GM15510 (cell line): ENCODE data around the gene CNPPD1.

Source experiments
- POLR2A ChIP-seq: IDR thresholded peaks from 3 replicates; pipeline ENCODE4 v1.6.1; 2011; ENCODE audit warnings: borderline replicate concordance; ENCODE audit not compliant: insufficient read length; ENCODE audit errors: extremely low read depth

The CNPPD1 gene

DNA sequence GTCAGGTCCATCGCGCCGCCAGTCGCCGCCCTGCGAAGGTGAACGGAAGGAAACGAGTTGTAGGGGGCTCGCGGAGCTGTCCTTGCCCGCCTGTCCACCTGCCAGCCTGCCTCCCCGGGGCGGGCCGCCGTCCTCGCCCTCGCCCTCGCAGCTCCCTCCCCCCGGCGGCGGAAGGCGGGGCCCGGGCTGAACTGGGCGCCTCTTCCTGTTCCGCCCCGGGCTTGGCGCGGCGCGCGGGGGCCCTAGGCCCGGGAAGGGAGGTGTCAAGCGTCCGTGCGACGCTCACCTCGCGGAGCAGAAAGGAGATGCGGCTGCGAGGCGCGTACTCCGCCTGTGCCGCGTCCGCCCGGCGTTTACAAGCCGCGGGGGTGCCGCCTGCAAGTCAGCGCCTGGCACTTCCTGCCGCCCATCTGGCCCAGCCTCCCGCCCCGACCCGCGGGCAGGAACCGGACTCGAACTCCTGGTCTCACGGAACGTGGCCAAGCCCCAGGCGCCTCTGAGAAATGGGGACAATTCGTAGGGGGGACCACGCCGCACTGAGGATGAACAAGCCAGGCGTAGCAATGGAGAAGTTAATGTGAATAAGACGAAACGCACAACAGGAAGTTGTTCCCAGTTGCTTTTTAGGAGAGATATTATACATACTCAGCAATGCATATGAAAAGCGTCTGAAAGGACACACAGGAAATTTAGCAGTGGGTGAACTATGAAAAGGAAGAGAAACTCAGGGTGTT lies at the start of gene CNPPD1:
TSS of gene CNPPD1 (minus strand) at position 108 of the 734 bp plus-strand sequence. CDS start at position 11, 97 bp downstream.
- TF ChIP-seq POLR2A: peak; percentile 87

DNA sequence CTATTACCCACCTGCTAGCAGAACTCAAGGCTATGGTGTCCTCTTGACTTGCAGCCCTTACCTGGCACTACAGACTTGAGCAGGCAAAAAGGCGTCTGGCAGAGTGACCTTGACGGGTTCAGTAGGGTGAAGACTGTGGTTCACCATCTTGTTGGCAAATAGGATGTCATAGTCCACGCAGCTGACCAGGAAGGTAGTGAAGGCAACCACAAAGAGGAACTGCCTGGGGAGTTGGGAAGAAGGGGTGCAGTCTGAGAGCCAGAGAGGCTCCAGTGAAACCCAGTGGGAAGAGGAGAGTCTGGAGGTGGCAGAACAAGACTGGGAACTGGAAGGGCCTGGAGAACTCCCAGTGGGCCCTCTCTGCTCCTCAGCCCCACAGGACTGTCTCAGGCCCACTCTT lies 48.6 kb upstream of the CNPPD1 start:
- TF ChIP-seq POLR2A: no peak

DNA sequence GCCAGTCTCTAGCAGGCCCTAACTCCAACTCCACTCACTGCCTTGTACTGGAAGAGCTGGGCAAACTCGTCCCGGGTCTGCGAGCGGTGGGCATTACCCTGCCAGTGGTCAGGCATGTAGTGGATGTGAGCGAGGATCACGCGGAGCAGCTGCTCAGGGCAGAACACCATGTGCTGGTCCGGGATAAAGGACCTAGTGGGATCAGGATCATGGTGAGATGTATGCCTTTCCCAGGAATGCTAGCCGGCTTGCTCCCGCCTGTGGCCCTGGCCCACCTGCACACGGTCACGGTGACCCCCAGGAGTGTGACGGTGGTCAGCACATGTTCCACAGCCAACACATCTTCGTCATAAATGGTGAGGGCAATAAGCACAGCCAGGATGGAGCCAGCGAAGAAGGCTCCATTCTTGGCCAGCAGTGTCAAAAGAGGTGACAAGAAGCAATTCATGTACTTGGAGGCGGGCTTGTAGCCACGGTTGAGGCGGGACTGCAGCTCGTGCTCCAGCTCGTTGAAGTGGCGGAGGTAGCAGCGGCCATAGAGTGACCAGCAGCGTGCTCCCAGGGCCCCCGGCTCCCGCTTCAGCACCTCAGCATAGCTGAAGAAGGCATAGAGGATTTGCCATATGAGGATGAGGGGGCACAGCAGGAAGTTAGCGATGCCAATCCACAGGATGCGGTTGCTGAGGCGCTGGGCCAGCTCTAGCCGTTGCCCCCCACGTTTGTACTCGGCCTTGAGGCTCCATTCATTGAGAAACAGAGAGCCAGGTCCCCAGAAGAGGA lies 47.3 kb upstream of the CNPPD1 start:
- TF ChIP-seq POLR2A: no peak

DNA sequence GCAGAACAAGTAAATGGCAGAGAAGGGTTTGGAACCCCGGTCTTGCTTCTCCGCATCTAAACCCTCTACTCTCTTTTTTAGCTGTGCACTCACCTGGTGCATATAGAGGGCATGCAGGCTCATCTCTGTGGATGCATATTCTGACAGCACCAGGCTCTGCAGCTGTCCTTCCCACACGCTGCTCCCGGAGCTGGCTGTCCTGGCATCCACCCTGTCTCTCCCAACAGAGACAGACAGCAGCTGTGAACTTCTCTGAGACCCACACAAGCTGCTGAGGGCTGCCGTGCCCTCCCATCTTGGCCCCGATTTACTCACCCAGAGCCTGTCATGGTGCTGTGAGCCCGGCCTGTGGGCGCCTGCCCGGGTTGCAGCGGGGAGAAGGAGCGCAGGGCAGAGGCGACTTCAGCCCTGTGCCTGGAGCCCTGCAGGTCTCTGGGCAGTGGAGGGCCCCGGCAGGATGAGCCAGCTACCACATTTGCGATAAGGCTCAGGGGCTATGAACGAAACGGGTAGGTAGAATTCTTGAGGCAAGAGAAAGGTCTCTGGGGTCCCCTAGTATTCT lies 45.3 kb upstream of the CNPPD1 start:
- TF ChIP-seq POLR2A: no peak

DNA sequence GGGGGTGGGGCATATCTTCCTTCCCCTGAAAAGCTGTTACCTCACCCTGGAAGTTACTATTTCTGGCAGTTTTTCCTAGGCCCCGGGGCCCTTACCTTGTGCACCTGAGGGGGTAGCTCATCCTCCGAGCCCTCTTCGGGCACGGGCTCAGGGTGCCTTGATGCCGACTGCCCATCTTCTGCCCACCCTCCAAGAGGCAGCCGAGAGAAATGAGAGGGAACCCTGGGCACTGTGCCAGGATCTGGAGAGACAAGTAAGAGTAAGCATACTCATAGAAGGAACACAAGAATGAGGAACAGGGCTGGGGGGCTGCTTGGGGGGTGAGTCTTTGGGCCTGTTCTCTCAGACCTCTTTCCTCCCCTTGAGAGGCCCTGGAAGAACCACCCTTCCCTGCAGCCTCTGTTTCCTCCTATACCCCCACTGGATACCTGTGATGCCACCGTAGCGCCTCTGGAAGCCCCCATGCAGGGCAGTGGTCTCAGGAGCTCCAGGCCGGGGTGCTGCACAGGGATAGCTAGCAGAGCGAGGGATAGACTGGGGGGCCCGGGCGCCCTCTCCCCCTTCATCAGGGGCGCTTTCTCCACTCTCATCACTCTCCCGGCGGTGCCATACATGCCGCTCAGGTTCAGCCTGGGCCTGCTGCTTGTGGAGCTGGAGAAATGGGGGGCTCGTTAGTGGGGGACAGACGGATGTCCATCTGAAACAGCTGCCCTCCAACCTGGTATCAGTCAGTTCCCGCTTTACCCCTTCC lies 44.1 kb upstream of the CNPPD1 start:
- TF ChIP-seq POLR2A: no peak

DNA sequence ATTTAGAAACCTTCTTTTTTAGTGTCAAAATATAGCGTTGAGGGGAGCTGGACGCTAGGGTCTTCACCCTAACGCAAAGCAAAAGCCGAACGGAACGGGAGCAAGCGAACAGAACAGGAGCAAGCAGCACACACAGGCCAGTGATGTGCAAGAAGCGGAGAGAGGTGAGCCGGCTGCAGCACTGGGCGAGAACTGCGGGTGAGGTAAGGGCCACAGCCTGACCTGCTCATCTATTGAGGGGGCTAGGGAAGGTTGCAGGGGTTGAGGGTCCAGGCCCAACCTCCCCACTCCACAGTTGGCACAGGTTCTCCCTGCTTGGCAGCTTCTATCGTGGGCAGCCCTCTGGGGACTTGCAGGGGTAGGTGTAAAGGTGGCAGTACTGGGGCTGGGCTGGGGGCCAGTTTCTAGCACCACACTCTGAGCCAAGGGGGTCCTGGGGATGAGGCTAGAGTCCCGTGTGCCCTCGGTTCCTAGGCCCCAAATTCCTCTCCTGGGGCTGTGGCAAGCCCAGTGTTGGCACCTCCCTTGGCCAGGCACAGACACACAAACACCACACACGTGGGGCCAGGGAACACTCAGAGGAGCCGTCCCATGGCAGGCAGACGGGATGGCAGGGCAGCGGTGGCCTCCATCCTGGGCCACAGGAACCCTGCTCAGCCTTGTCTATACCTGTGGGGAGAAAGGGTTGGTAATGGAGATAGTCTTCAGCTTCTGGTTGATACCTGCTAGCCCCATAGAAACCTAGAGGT lies 43.2 kb upstream of the CNPPD1 start:
- no peak for TF ChIP-seq POLR2A

DNA sequence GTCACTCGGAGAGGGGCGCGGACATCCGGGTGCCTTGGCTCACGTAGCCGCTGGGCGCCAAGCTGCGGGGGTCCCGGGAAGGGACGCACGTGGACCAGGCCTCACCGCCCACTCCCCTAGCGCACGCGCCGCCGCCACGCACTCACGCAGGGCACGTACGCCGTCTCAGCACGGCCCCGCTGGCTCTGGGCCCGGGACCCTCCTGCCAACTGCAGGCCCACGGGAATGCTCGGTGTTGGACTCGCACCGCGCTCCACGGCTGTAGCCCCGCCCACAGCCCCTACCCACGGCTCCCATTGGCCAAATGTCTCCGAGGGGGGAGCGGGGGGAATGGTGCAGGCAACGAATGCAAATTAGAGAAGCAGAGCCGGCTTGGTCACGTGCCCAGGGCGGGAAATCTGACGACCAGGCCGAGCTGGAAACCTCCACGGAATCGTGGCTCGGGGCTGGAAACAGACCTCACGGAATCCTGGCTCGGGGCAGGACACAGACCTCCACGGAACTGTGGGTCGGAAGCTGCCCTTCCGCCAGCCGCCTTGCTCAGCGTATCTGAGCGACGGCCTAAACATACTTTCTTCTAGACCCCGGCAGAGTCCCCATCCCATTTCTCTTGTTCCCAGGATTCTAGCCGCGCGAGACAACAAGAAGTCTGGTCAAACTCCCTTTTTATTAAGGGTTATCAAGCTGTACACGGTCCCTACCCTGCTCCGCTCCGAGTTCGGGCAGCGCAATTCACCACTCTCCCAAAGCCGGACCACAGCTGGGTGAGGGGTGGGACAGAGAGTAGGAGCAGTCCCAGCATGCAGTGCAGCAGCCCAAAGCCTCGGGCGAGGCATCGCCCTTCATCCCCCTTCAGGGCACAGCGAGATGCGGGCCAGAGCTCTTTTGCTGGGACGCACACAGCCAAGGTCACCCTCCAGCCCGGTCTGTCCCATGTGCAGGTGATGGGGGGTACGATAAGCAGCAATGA lies 42.3 kb upstream of the CNPPD1 start, which contains the start of gene ABCB6:
TSS of gene ABCB6 (minus strand) at position 227 of the 970 bp plus-strand sequence. CDS start 285 bp downstream, outside the sequence.
- TF ChIP-seq POLR2A: peak; percentile 89

DNA sequence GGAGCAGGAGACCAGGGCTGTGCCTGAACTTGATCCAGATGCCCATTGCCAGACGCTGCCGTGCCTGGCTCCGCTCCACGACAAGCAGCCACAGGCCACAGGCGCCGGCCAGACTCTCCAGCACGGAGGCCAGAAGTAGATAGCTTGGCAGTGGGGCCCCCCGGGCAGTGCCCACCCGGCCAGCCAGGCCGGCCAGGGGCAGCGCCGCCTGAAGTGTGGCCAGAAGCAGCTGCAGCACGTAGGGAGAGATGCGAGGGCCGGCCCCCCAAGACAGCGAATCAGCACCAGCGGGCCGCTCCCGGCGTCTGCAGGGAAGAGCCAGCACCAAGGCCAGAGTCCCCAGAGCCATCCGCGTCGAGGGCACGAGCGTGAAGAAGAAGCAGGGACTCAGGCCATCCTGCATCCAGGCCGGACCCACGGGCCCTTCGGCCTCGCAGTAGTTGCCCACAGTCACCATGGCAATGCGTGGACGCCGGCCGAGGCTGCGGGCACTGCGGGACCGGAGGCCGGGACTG lies 41.5 kb upstream of the CNPPD1 start:
- TF ChIP-seq POLR2A: no peak

DNA sequence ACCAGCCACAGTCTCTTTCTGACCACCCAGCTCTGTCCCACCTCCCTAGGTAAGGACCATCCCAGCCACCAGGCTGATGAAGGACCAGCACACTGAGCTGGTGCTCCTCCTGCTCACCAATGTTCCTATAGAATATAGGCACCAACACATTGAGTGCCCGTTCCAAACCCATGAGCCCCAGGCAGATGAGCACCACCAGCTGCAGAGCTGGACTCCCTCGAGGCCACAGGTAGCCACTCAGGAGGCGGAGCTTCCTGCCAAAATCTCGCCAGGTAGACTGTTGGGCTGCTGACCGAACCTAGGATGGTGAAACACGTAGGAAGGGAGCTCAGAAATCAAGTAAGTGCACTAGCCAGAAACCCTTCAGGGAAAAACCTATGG lies 39.8 kb upstream of the CNPPD1 start:
- no peak for TF ChIP-seq POLR2A

DNA sequence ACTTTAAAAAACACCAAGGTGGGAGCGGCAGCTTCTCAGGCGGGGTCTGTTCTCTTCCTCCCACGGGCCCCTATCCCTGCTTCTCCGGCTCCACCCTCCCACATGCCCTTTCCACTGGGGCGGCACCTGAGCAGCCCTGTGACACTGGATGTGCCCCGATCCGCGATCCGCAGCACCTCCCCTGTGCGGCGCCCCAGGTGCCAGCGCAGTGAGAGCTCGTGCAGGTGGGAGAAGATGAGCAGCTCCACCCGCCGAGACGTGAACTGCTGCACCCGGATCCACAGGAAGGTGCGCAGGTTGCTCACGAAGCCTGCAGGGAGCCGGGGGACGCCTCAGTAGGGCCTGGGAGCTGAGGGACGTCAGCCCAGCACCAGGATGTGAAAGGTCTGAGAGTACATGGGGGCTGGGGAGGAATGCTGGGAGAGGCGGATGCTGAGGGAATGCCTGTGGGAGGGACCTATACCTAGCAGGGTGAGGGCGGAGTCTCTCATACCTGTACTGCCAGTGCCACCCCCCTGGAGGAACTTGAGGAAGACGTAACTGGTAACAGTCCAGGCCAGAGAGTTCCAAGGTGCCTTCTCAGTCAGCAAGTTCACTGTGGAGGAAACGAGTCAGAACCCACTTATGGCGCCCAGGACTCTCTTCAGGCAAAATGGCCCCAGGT lies 39.3 kb upstream of the CNPPD1 start:
- TF ChIP-seq POLR2A: no peak

DNA sequence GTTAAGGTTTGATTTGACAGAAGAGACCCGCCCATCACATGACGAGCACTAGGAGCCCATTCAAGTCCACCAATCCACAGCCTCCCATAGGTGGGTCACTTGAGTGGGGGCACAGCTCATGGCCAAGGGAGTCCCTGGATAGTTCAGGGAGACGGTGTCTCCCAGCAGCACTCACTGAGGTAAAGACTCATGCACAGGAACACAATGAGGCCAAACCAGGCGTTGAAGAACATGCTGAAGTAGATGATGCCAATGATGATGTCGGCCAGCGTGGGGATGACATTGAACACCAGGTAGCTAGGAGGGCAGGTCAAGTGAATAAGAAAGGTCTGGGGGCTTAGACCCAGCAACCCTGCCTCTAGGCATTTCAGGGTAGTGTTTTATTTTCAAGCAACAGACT lies 38.1 kb upstream of the CNPPD1 start:
- no peak for TF ChIP-seq POLR2A

DNA sequence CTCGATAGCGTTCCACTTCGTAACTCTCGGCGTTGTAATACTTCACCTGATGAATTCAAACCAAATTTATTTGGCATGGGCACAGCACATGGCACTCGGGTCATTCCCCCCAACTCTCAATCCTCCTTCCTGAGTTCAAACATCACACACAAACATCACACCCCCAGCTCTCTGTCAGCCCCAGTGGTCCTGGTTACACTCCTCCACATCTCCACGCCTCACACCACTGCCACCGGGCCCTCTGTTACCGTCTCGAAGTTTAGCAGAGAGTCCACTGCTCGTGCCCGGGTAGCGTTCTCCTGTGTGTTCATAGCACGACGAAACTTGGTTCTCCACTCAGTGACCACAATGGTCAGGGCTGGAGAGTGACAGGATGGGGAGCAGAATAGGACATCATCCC lies 37.4 kb upstream of the CNPPD1 start:
- no peak for TF ChIP-seq POLR2A
